Natural killer cell (primary cell): ENCODE data around the gene INO80B. TPM values are rescaled to one million over a fixed set of nuclear protein-coding genes. Genes with fewer than 3 reads are reported as not detected.

ENCODE experiments used
- ATAC-seq, 3 donors: fragments of 150-1000 bp in 2 of 3; fragments of 200-7000 bp in 1 of 3; cut with Tn5 transposase; 1 replicate in 1 of 3; 2 replicates in 2 of 3; pipeline ENCODE4 v1.10.0; 2021; ENCODE audit warnings: mild to moderate bottlenecking in 2 of 3, moderate library complexity in 2 of 3
- DNase-seq, 2 donors: peaks; one replicate each; pipeline versions ENCODE4 v3.0.0 to v3.0.0-alpha.2; 2013 to 2021; ENCODE audit warnings: mixed read lengths in 1 of 2
- H3K27ac ChIP-seq: one replicate; pipeline ENCODE4 v1.5.1; 2013; ENCODE audit warnings: mild to moderate bottlenecking, low read length
- H3K27me3 ChIP-seq: one replicate; pipeline ENCODE4 v1.6.1; 2013; ENCODE audit warnings: low read length; ENCODE audit not compliant: control insufficient read depth, insufficient read depth
- H3K36me3 ChIP-seq: one replicate; pipeline ENCODE4 v1.6.1; 2013; ENCODE audit warnings: low read length; ENCODE audit not compliant: control insufficient read depth, insufficient read depth
- H3K4me1 ChIP-seq: one replicate; pipeline ENCODE4 v1.6.1; 2013; ENCODE audit warnings: low read length; ENCODE audit not compliant: control insufficient read depth, insufficient read depth
- H3K4me3 ChIP-seq: one replicate; pipeline ENCODE4 v1.5.1; 2013; ENCODE audit warnings: low read length
- H3K9me3 ChIP-seq: one replicate; pipeline ENCODE4 v1.6.1; 2013; ENCODE audit warnings: low read length; ENCODE audit not compliant: control insufficient read depth, insufficient read depth
- H3K27ac Mint-ChIP-seq, 2 donors: one replicate each; pipeline ENCODE4 v1.8.0; 2022; ENCODE audit warnings: mild to moderate bottlenecking in 2 of 2, mixed read lengths in 2 of 2, moderate library complexity in 1 of 2
- H3K27me3 Mint-ChIP-seq, 2 donors: one replicate each; pipeline ENCODE4 v1.8.0; 2022; ENCODE audit warnings: low read depth in 2 of 2, mixed read lengths in 2 of 2
- H3K36me3 Mint-ChIP-seq: one replicate; pipeline ENCODE4 v1.8.0; 2022; ENCODE audit warnings: mixed read lengths
- H3K4me1 Mint-ChIP-seq, 2 donors: one replicate each; pipeline ENCODE4 v1.8.0; 2022; ENCODE audit warnings: mixed read lengths in 2 of 2
- H3K4me3 Mint-ChIP-seq: one replicate; pipeline ENCODE4 v1.8.0; 2022; ENCODE audit warnings: mild to moderate bottlenecking, moderate library complexity, mixed read lengths
- H3K9me3 Mint-ChIP-seq, 2 donors: one replicate each; pipeline ENCODE4 v1.8.0; 2022; ENCODE audit warnings: mixed read lengths in 2 of 2
- CTCF ChIP-seq: fragments of 200-600 bp; IDR thresholded peaks from one replicate; pipeline ENCODE4 v1.8.0; 2022; ENCODE audit warnings: antibody characterized with exemption
- WGBS: methylation state at CpG from one replicate; pipeline ENCODE4 v1.1.7; 2013; ENCODE audit warnings: missing lambda C conversion rate; ENCODE audit not compliant: insufficient coverage; 5-methylcytosine and 5-hydroxymethylcytosine counted together
- intact Hi-C: fragments of 100-400 bp; cut with micrococcal nuclease; formaldehyde crosslinking; loops from one replicate; pipeline ENCODE4 v1.14.2; 2022
- total RNA-seq, 4 donors: library from RNA; stranded (reverse); fragments of 120-200 nt in 1 of 4; gene quantifications; one replicate each; pipeline versions ENCODE4 v1.2.3 to v1.2.4, GENCODE V29; 2013 to 2022

The INO80B gene
- total RNA-seq, 3 donors from 2014 or later (not counting 1 experiment from before 2014, with no cell fraction given): 34.0 to 48.0 (median 37.7) TPM

GRCh38 chr2:74472945-74473258, 18.0 kb downstream of the INO80B start:
- intact Hi-C loops: loop anchor here (1.0 kb wide), 2 partner anchors 10 to 15 kb away; partner anchors contain the start of genes TTC31 and WBP1
- H3K36me3 ChIP-seq: peaks cover 17% of the 10 kb centered on the region
- Mint-ChIP-seq H3K27ac (peak overlapping the region; percentile 97 to 98), H3K36me3 (no peaks in the 10 kb centered on the region), H3K9me3 (no peaks in the 10 kb centered on the region), H3K27me3 (no peaks in the 10 kb centered on the region), H3K4me3 (peak overlapping the region; percentile 95), H3K4me1 (peaks cover 27% of the 10 kb centered on the region in 2 donors)
- no peak for TF ChIP-seq CTCF
- WGBS: 7% methylated on average over 6 of the region's 7 CpGs
- H3K9me3 ChIP-seq: no peaks in the 10 kb centered on the region
- DNase-seq: no peak
- peak overlapping the region; percentile 82 for H3K27ac ChIP-seq
- no peaks in the 10 kb centered on the region for H3K27me3 ChIP-seq
- peaks cover 24% of the 10 kb centered on the region for H3K4me1 ChIP-seq
- H3K4me3 ChIP-seq: peak overlapping the region; percentile 50
- ATAC-seq: no peak

DNA sequence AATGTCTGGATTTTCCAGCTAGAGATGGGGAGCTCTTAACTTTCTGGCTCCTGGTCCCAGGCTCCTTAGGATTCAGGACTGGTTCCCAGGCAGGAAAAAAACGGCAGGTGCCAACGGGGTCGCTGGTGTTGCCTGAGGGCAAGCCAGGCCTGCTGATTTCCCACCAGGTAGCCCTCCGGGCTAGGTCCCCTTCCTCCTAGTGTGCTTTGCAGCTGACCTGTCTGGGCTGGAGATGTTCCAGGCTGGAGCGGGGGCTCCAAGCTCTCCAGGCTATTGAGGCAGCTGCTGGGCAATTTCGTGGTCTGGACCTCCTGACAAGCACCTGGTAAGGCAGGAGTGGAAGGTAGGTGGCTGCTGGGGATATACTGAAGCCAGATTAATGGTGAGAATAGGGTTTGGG, 19.6 kb downstream of the INO80B start:
- no peak for ATAC-seq
- TF ChIP-seq CTCF: no peak
- Mint-ChIP-seq H3K27me3 (no peaks in the 10 kb centered on the region), H3K36me3 (no peaks in the 10 kb centered on the region), H3K9me3 (no peaks in the 10 kb centered on the region), H3K4me1 (peaks cover 27% of the 10 kb centered on the region in 2 donors), H3K4me3 (no peak overlapping the region), H3K27ac (peak overlapping the region; percentile 0 to 98)
- no peak overlapping the region for H3K4me3 ChIP-seq
- peaks cover 20% of the 10 kb centered on the region for H3K36me3 ChIP-seq
- H3K9me3 ChIP-seq: no peaks in the 10 kb centered on the region
- intact Hi-C loops: no loop called here
- H3K4me1 ChIP-seq: peaks cover 24% of the 10 kb centered on the region
- 97% methylated on average over 6 of the region's 6 CpGs for WGBS
- no peak for DNase-seq
- H3K27ac ChIP-seq: no peak overlapping the region
- H3K27me3 ChIP-seq: no peaks in the 10 kb centered on the region

DNA sequence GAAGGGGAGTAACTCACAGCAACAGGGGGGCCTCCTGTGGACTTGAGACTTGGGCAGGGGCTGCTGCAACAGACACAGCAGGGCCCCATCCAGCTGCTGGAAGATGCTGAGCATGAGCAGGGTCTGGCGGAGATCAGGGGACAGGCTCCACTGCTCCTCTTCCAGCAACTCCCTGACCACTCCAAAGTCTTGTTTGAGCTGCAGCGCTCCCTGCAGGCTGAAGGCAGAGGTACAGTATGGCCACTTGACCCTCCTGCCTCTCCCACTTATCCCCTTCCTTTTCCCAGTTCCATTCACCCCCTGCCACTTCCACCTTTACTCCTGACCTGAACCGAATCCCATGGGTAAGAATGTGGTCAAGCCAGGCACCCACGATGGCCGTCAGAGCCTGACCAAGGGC, 20.0 kb downstream of the INO80B start:
- no peaks in the 10 kb centered on the region for H3K27me3 Mint-ChIP-seq
- ATAC-seq (no peak), DNase-seq (no peak)
- H3K27ac Mint-ChIP-seq: peak overlapping the region; percentile 0 to 98
- H3K9me3 ChIP-seq: no peaks in the 10 kb centered on the region
- H3K4me3 Mint-ChIP-seq: no peak overlapping the region
- no peak overlapping the region for H3K4me3 ChIP-seq
- no peaks in the 10 kb centered on the region for H3K9me3 Mint-ChIP-seq
- H3K27ac ChIP-seq: no peak overlapping the region
- 96% methylated on average over 5 of the region's 5 CpGs for WGBS
- intact Hi-C loops: no loop called here
- no peak for TF ChIP-seq CTCF
- H3K36me3 Mint-ChIP-seq: no peaks in the 10 kb centered on the region
- H3K36me3 ChIP-seq: peaks cover 22% of the 10 kb centered on the region
- no peaks in the 10 kb centered on the region for H3K27me3 ChIP-seq
- H3K4me1 Mint-ChIP-seq: peaks cover 25 to 27% of the 10 kb centered on the region in 2 donors
- H3K4me1 ChIP-seq: peaks cover 24% of the 10 kb centered on the region

DNA sequence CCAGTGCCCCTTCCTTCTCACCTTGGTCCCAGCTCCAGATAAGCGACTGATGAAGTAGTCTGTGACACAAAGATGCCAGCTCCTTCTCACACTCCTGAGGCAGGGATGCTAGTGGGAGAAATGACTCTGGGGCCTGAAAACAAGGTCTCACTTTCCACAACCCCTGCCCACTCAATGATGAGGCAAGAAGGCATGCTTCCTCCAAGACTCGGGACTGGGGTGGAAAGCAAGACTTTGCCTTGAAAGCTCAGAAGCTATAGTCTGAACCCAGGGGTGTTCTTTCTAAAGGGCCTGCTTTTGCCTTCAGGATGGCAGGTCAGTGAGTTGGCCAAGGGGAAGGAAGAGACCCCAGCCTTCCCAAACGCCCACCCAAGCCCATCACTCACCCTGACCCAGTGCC, 26.5 kb downstream of the INO80B start:
- intact Hi-C loops: no loop called here

More for the DNA sequence above, 26.5 kb downstream of the INO80B start:
- Histone ChIP-seq H3K4me1 (peaks cover 29% of the 10 kb centered on the region), H3K27me3 (no peaks in the 10 kb centered on the region), H3K27ac (peak overlapping the region; percentile 88), H3K4me3 (no peak overlapping the region), H3K9me3 (no peaks in the 10 kb centered on the region), H3K36me3 (peaks cover 21% of the 10 kb centered on the region)
- Mint-ChIP-seq H3K9me3 (no peaks in the 10 kb centered on the region), H3K4me3 (peak overlapping the region; percentile 17), H3K4me1 (peaks cover 23 to 34% of the 10 kb centered on the region in 2 donors), H3K27ac (peak overlapping the region in 1 of 2 donors; percentile 97), H3K27me3 (no peaks in the 10 kb centered on the region), H3K36me3 (peaks cover 5% of the 10 kb centered on the region)
- DNase-seq: no peak
- WGBS: 71% methylated on average over 3 of the region's 3 CpGs
- no peak for ATAC-seq
- no peak for TF ChIP-seq CTCF
